RPMI8226 (cell line): ENCODE results near the gene RAB44.
"Not testable (repeated sequence)": the region's sequence is repeated elsewhere in the genome, so short reads cannot be mapped to it uniquely, and the experiment has no call there.

ENCODE experiments used
- DNase-seq: peaks from one replicate; pipeline ENCODE4 v3.0.0-alpha.2; 2015

The RAB44 gene

DNA sequence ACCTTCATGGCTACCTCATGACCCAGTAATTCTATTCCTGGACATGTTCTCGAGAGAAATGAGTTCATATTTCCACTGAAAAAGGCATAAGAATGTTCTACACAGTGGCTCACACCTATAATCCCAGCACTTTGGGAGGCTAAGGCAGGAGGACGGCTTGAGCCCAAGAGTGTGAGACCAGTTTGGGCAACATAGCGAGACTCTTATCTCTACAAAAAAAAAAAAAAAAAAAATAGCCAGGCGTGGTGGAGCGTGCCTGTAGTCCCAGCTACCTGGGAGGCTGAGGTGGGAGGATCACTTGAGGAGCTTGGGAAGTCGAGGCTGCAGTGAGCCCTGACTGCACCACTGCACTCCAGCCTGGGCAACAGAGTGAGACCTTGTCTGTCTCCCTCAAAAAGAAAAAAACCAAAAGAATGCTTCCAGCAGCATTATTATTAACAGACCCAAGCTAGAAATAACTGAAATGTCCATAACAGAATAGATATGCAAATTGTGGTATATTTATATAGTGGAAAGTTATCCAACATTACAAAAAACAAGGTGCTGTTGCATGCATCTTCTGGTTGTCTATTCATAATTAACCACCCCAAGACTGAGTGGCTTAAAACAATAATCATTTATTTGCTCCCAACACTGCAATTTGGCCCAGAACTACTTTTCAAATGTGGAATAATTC lies 9.4 kb upstream of the RAB44 start:
- DNase-seq: no peak

DNA sequence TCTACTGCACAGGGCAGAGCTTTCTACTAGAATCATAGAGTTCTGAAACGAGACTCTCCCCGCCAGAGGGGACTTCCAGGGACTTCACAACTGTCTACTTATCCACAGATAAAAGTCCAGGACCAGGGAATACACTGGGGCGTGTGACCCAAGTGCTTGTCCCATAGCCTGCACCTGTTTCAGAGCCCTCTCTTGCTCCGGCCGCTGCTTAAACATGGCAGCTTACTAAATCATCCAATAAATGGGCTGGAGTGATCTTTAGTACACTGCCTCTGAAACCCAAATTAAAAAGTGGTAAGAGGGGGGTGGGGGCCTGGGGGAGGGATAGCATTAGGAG lies 8.9 kb upstream of the RAB44 start:
- DNase-seq: no peak

DNA sequence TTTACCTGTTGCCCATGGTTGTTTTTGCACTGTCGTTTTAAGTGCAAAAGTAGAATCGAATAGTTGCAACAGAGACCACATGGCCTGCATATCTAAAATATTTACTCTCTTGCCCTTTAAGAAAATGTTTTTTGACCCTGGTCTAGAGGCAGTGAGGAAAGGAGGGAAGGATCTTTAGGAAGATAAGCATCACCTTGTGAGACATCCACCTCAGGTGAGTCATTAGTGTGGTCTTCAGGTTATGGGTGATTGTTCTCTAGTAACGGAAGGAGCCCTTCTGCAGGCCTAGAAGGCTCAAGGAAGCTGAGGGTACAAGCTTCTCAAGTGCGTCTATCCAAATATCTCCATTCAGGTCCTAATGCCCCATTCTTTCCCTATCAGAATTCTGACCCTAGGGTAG lies 6.6 kb upstream of the RAB44 start:
- DNase-seq: no peak

DNA sequence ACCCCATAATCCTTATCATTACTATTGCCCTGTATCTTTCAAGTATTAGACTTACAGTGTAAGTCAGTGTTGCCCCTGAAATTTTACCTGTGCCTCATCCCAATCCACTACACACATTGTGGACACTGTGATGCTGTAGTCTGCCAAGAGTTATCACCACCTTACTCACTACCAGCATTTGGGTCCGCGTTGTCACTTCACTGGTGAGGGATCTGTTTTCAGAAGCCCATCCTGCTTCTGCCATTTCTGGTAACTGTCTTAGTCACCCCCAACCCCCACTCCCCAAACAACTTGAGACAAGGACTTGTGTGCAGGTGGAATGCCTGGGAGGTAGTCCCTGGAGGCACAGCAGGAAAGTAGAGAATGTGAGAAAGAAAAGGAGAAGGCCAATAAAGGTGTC lies 6.0 kb upstream of the RAB44 start:
- no peak for DNase-seq

DNA sequence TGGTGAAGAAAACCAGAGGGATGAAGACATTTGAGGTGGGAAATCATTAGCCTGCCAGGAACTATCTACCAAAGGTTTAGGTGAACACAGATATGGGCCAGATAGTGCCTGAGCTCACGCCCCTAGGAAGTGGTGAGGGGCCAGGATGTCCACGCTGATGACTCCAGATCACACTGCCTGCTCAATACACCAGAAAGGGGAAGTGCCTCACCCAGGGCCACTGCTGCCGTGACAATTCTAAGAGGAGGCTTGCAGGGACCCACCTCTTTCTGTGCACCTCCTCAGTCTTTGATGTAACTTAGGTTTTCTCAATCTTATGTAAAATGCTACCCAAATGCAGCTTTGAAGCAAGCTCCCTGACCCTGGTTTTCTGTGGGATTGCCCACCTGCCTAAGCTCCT lies 5.4 kb upstream of the RAB44 start:
- peak; percentile 61 for DNase-seq

DNA sequence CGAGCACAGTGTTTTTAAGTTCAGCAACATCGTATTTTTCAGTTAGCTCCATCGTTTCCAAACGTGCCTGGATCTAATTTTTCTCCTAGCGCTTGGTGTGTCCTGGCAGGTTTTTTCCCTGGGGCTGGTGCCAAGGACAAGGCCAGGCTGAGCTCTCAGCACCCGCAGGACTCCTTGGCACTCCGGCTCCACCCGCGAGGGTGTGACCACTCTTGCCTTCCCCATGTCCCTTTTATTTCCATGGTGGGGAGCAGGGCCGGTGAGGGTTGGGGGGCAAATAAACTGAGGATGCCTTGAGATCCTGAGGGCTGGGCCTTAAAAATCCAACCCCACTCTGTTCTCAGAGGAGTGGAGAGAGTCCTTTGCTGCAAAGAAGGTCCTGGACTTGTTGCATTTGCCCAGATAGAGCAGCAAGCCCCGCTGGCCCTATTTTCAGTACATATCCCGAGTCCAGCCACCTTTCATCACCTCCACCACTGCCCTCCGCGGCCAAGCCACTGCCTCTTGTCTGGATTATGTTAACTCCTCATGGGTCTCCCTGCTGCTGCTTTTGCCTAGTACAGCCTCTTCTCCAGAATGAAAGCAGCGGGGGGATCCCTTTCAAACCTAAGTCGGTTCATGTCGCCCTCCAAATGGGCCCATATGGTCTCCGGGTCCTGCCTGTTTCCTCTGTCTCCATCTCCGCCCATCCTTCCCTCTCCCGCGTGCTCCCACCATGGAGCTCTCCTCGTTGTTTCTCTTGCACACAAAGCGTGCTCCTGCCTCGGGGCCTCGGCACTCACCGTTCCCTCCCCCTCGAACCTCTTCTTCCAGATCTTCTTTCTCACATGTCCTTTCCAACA lies 4.5 kb upstream of the RAB44 start:
- no peak for DNase-seq

DNA sequence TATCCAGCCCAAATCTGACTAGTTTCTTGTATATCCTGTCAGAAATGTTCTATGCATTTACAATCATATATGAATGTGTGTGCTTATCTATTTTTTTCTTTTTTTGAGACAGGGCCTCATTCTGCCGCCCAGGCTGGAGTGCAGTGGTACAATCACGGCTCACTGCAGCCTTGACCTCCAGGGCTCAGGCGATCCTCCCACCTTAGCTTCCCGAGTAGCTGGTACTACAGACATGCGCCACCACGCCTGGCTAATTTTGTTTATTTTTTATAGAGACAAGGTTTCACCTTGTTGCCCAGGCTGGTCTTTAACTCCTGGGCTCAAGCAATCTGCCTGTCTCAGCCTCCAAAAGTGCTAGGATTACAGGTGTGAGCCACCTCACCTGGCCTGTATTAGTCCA lies 3.0 kb upstream of the RAB44 start:
- DNase-seq: no peak

DNA sequence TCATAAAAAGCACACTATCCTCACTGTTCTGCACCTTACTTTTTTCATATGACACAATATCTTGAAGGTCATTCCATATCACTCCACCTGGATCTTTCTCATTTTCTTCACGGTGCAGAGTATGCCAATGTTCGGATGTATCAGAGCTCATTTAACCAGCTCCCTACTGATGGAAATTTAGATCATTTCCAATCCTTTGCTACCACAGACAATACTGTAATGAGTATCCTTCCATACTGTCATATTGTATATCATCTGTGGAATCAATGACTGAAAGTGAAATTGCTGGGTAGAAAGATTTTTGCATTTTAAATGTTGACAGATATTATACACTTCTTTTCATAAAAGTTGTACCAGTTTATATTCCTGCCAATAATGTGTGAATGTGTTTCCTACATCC lies 2.2 kb upstream of the RAB44 start:
- no peak for DNase-seq

DNA sequence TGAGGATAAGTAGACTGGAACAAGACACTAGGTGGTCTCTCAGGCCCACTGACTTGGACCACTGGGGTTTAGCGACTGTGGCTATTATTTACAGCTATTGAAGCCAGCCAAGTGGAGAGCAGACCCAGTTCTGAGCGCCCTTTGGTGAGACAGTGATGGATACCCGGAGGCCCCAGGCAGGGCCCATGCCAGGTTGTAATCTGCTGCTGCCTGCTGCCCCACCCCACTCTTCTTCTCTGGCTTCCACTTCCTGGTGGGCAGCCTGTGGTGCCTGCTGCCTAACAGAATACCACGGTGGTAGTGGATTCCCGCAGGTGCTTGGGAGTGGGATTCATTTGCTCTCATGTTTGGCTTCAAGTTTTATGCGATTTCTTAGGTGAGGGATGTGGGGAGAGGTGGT lies 570 bp downstream of the RAB44 start:
- no peak for DNase-seq

DNA sequence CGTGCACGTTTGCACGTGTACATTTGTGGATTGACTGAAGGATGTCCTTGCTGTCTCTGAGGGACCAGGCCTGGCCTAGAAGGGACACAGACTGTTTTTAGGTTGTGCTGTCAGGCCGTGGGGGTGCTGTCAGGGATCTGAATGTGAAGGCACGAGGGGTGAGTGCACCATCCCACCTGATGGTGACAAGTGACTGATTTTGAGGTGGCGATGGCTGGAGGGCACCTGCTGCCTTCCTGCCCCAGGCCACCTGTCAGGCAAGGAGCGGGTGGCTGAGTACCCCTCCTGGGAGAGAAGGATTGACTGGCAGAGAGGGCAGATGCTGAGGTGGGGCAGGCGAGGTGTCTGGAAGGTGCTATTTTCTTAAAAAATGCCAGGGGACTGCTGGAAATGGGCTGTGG lies 1.2 kb downstream of the RAB44 start:
- no peak for DNase-seq

DNA sequence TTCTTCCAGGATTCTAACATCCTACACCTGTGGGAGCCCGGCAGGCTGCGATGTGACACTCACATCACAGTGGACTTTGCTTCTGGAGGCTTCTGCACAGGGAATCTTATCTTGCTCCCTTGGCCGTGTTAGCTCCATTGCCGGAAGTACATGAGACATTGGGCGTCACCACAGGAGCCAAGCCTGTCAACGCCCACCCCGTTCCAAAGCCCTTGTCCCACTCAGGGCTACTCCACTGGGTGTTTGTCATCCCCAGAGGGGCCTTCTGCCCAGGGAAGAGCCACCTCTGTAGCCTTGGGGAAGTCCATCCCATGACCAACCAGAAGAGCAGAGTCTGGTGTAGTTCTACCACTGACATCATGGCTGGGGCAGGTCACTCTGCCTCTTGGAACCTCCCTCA lies 1.7 kb downstream of the RAB44 start:
- DNase-seq: no peak

DNA sequence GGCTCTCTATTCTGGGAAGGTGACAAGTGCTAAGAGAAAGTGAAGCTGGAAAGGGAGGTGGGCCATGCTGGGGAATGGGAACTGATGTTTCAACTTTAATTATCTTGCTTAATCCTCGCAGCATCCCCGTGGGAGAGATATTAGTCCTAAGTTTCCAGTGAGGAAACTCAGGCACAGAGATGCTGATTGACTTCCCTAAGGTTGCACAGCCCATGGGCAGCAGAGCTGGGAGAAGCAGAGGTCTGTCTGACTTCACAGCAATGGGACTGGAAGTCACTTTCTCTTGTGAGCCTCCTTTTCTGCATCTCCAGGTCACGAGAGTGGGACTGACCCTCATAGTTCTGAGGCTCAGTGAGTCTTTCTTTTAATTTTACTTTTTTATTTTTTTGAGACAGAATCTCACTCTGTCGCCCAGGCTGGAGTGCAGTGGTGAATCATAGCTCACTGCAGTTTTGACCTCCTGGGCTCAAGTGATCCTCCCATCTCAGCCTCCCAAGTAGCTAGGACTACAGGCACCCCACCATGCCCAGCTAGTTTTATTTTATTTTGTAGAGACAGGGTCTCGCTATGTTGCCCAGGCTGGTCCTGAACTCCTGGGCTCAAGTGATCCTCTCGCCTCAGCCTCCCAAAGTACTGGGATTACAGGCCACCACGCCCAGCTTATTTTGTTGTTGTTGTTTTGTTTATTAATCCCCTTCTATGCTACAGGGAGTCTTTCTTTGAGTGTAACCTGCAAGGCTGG lies 2.6 kb downstream of the RAB44 start:
- DNase-seq: no peak

DNA sequence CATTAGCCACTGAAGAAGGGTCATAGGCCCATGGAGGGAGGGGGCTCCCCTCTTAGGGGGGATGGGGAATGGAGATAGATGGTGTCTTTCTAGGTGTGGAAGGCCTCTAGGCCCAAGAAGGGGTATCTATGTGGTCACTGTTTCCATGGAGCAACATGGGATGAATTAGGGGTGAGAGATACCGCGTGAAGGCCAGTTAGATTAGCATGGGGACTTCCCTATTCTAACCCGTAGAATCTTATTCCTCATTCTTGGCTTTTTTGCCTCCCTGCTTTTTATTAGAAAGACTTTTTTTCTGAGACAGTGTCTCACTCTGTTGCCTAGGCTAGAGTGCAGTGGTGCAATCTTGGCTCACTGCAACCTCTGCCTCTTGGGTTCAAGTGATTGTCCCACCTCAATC lies 3.2 kb downstream of the RAB44 start:
- DNase-seq: no peak

DNA sequence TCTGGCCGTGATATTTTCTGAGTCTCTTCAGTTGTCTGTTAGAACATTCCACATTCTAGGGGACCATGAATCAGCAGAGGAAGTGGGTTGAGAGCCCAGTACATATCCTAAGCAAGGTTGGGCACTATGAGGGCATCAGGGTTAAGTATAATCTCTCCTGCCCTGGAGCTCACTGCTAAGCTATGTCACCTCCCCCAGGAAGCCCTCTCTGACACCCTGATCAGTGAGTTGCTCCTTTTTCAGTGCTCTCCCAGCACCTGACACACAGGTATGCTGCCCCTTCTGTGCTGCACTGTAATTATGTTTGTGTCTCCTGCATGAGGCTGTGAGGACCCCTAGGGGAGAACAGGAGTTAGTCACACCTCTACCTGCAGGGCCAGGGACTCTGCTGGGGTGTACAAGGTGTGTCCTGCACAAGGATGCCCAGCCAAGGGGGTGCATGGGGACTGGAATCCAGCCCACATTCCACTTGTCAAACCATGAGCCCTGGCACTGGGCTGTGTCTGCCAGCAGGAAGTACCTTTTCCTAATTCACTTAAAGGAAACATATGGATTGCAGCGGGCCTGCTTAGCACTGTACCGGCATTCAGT lies 3.9 kb downstream of the RAB44 start:
- DNase-seq: no peak

DNA sequence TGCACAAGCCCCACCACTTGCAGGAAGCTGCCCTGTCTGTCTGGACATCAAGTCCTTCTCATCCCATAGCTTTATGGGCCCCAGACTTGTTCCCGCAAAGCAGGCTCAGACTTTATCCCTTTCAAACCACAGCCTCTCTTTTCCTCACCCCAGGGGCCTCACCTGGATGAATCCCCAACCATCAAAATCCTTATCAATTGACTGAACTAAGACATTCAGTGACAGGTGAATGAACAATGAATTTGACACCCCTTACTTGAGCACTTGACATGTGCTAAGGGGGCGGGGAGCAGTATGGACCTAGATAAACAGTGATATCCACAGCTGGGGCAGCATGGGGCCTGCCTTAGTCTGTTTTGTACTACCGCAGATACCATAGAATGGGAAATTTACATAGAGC lies 5.0 kb downstream of the RAB44 start:
- DNase-seq: no peak

DNA sequence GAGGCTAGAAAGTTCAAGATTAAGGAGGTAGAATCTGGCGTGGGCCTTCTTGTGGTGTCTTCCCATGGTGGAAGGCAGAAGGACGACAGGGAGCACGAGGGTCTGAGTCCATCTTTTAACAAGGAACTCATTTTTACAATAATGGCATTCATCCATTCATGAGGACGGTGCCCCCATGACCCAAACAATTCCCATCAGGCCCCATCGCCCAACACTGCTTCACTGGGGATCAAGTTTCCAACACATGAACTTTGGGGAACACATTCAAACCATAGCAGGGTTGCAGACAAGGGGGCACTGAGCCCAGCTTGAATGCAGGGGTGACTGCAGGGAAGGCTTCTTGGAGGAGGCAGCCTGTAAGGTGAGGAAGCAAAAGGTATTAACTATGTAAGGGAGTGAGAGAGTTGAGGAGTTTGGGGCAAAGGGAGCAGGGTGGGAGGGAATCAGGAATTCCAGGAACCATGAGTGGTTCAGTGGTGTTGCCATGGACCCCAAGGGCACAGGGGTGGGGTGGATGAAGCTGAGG lies 5.5 kb downstream of the RAB44 start:
- DNase-seq: no peak

DNA sequence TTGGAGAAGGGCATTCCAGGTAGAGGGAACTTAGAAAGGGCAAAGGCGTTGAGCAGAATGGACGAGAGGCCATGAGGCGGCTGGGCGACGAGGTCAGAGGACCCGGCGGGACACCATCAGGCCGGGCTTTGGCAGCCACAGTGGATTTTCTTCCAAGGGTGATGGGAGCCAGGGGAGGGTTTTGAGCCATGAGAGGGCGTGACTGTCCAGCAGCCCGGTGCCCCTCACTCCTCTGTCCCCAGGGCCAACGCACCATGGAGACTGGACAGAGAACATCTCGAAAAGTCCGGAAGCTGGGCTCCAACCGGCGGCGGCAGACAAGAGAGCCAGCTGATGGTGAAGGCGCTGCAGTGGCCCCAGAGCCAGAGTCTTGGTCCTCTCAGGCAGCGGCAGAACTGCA lies 6.4 kb downstream of the RAB44 start:
- no peak for DNase-seq

DNA sequence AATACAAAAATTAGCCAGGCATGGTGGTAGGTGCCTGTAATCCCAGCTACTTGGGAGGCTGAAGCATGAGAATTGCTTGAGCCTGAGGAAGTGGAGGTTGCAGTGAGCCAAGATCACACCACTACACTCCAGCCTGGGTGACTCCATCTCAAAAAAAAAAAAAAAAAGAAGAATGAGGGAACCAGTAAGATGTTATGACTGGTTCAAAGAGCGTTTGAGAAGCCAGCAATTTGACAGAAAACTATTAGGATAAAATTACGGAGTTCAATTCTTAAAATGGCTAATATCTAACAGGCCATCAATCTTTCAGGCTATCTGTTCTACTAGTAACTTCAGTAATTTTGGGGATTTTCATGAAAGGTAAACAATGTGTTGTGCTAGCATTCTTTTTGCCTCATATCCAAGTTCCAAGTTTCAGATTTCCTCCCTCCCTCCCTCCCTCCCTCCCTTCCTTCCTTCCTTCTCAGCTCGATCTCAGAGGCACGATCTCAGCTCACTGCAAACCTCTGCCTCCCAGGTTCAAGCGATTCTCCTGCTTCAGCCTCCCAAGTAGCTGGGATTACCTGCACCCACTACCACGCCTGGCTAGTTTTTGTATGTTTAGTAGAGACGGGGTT lies 7.4 kb downstream of the RAB44 start:
- DNase-seq: not testable (repeated sequence)

DNA sequence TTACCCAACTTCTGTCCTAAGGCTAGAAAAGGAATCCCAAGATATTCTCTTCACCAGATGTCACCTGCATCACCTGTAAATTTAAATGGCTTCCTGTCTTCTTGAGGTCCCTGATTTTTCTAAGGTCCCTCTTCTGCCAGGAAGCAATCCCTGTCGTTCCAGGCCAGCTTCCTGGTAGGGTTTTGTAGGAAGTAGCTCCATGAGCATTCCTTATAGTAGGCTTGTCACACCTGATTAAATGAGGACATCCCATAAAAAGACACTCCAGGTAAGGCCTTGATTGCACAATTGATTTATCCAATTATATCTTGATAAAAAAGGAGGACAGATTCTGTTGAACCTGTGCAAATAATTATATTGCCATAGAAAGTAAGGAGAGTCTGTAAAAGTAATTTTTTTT lies 8.7 kb downstream of the RAB44 start:
- DNase-seq: no peak

DNA sequence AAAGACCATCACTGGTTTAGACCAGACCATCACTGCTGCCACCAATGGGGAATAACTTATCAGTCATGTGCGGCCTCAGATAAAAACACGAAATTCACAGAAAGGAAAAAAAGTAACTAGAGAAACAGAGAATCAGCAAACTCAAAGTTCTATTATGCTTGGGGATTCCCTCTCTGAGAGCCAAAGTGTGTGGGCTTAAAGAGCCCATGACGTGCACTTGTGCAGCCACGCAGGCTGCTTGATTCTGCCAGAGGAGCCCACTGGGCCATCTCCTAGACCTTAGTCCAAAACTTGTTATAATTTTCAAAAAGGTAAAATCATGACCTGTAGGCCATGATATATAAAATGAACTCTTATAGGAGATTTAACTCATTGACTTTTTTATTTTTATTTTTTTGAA lies 15.2 kb downstream of the RAB44 start:
- no peak for DNase-seq

DNA sequence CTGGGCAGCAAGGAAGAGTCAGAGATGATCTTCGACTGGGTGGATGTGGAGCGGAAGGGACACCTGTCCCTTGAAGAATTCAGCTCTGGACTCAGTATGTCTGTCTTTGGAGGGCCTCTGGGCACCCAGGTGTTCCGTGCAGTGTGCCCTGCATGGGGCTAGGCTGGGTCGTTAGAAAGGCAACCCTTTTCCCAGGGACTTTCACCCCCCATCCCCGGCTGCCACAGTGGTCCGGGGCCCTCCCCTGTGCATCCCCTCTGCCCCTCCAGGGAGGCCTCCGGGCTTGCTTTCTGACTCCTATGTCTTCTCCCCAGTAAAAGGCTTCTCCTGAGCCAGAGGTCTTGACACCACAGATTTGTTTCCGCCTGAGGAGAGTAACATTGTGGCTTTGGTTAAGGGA lies 16.2 kb downstream of the RAB44 start:
- no peak for DNase-seq

DNA sequence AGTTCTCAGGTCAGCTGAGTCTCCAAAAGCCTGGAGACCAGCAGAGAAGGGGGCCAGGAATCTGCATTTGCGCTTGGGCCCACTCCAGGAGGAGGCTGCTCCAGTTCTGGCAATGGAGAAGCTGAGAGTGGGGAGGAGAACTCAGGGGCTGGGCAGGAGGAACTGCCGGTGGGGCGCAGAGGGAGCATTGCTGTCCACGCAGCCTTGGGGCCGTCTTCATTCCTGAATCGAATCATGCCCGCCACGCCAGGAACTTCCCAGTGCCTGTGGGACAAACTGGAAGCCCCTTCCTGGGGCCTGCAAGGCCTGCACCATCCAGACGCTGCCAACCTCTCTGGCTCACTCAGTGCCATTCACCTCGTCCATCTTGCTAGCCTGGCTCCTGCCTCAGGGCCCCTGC lies 16.9 kb downstream of the RAB44 start:
- no peak for DNase-seq

DNA sequence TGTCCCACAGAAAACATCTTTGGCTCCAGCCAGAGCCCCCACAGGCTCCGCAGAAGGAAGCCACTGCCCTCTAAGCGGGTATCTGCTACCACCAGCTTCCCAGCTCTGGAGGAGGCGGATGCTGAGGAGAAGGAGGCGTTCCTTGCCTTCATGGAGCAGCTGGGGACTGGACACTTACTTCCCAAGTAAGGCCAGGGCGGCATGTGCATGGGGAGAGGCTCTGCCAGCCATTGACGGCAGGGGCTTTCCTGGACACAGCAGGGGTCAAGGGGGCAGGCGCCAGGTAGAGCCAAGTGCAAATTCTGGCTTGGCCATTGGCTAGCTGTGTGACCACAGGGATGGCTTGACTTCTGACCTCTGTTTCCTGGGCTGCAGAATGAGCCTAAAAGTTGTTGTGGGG lies 17.8 kb downstream of the RAB44 start:
- DNase-seq: no peak
